Endothelial cell of umbilical vein (primary cell): ENCODE results near the gene DNAJC12. TPM values are rescaled to one million over a fixed set of nuclear protein-coding genes. Genes with fewer than 3 reads are reported as not detected.

Source experiments
- BruUV-seq: library from RNA; stranded (reverse); fragments of 400-500 nt; replicated peaks from 2 replicates; lab custom pipeline; 2021; lab: Mats Ljungman, UMichigan
- CTCF ChIA-PET: fragments of 300-600, 350-600 bp; sonication (Branson Sonifier 250); formaldehyde crosslinking; loops from one replicate; lab custom pipeline; 2021; ENCODE audit warnings: antibody characterized with exemption, inconsistent platforms; lab: Charles Lee
- POLR2A ChIA-PET: fragments of 300-600, 350-600 bp; sonication (Branson Sonifier 250); formaldehyde crosslinking; loops from one replicate; lab custom pipeline; 2021; ENCODE audit warnings: antibody characterized with exemption, inconsistent platforms; lab: Charles Lee
- DNase-seq: peaks from one replicate; pipeline ENCODE4 v3.0.0-alpha.2; 2011; ENCODE audit warnings: low read depth, low spot score
- FAIRE-seq: peaks from 2 replicates; lab custom pipeline; 2011; peaks lifted over from hg19 to GRCh38; lab: Jason Lieb, UNC
- H2AFZ ChIP-seq: 2 replicates; pipeline ENCODE4 v1.6.0; 2012; ENCODE audit warnings: low read depth, low read length, control low read depth, inconsistent platforms
- H3K27ac ChIP-seq: 2 replicates; pipeline ENCODE4 v1.5.1; 2011; ENCODE audit warnings: low read depth, mild to moderate bottlenecking, control low read depth, low read length, moderate library complexity; ENCODE audit not compliant: insufficient read depth
- H3K27me3 ChIP-seq, 2 experiments: 2 replicates each; pipeline versions ENCODE4 v1.6.0 to v1.6.1; 2011; ENCODE audit warnings: low read length in 2 of 2, mixed read lengths in 1 of 2; ENCODE audit not compliant: control insufficient read depth in 2 of 2, insufficient read depth in 2 of 2
- H3K36me3 ChIP-seq, 2 experiments: 2 replicates in 1 of 2; 3 replicates in 1 of 2; pipeline ENCODE4 v1.5.1; 2011; ENCODE audit warnings: low read length in 2 of 2, mild to moderate bottlenecking in 1 of 2, moderate library complexity in 1 of 2; ENCODE audit not compliant: control insufficient read depth in 2 of 2, insufficient read depth in 2 of 2; ENCODE audit errors: extremely low read depth in 1 of 2
- H3K4me1 ChIP-seq: 3 replicates; pipeline ENCODE4 v1.5.1; 2011; ENCODE audit warnings: mild to moderate bottlenecking, low read length; ENCODE audit not compliant: control insufficient read depth, insufficient read depth; ENCODE audit errors: extremely low read depth
- H3K4me2 ChIP-seq: 2 replicates; pipeline ENCODE4 v1.6.1; 2011; ENCODE audit warnings: low read length, control low read depth, mixed read lengths; ENCODE audit not compliant: insufficient read depth
- H3K4me3 ChIP-seq, 3 experiments: fragments of 200-600 bp in 1 of 3; sonication (generic), shearing (Covaris generic) in 1 of 3; replicated peaks in 1 of 3; 2 replicates each; pipeline ENCODE4 v1.5.1; 2011 to 2016; ENCODE audit warnings: control low read depth in 3 of 3, low read length in 3 of 3, mild to moderate bottlenecking in 2 of 3, inconsistent platforms in 1 of 3, low read depth in 1 of 3, moderate library complexity in 1 of 3; ENCODE audit not compliant: insufficient read depth in 1 of 3
- H3K79me2 ChIP-seq: 2 replicates; pipeline ENCODE4 v1.6.0; 2012; ENCODE audit warnings: low read length, inconsistent platforms; ENCODE audit not compliant: control insufficient read depth, insufficient read depth
- H3K9ac ChIP-seq: replicated peaks from 2 replicates; pipeline ENCODE3; 2011; ENCODE audit warnings: low read length, control low read depth; ENCODE audit not compliant: insufficient read depth; ENCODE audit errors: extremely low read depth
- H3K9me1 ChIP-seq: replicated peaks from 3 replicates; pipeline ENCODE4 v1.6.0; 2011; ENCODE audit warnings: mild to moderate bottlenecking, low read length; ENCODE audit not compliant: control insufficient read depth, insufficient read depth; ENCODE audit errors: extremely low read depth
- H3K9me3 ChIP-seq: replicated peaks from 2 replicates; pipeline ENCODE4 v1.5.1; 2012; ENCODE audit warnings: low read length, inconsistent platforms; ENCODE audit not compliant: control insufficient read depth, insufficient read depth
- H4K20me1 ChIP-seq: replicated peaks from 2 replicates; pipeline ENCODE3; 2011; ENCODE audit warnings: mild to moderate bottlenecking, low read length; ENCODE audit not compliant: control insufficient read depth, insufficient read depth; ENCODE audit errors: extremely low read depth
- EZH2 ChIP-seq: IDR thresholded peaks from 2 replicates; pipeline ENCODE4 v1.6.1; 2012; ENCODE audit warnings: borderline replicate concordance, low read depth, mild to moderate bottlenecking, moderate library complexity, low read length, inconsistent platforms; ENCODE audit not compliant: severe bottlenecking
- FOS ChIP-seq: IDR thresholded peaks from 2 replicates; pipeline ENCODE4 v1.6.1; 2011; ENCODE audit warnings: mild to moderate bottlenecking, low read length, moderate library complexity, borderline replicate concordance; ENCODE audit not compliant: insufficient read depth
- GATA2 ChIP-seq: IDR thresholded peaks from 2 replicates; pipeline ENCODE4 v1.7.0; 2011; ENCODE audit warnings: low read depth, mild to moderate bottlenecking, moderate library complexity, mixed read lengths, low read length; ENCODE audit not compliant: insufficient read length, insufficient read depth
- JUN ChIP-seq: IDR thresholded peaks from 2 replicates; pipeline ENCODE4 v1.6.1; 2011; ENCODE audit warnings: borderline replicate concordance, low read depth; ENCODE audit not compliant: insufficient read length, insufficient read depth
- MYC ChIP-seq: IDR thresholded peaks from one replicate; pipeline ENCODE4 v1.6.1; 2011; ENCODE audit warnings: mild to moderate bottlenecking, low read depth, low read length
- POLR2A ChIP-seq: IDR thresholded peaks from 2 replicates; pipeline ENCODE4 v1.6.1; 2012; ENCODE audit warnings: low read depth, mild to moderate bottlenecking, control low read depth, low read length
- POLR2AphosphoS5 ChIP-seq: IDR thresholded peaks from 2 replicates; pipeline ENCODE4 v1.6.1; 2012; ENCODE audit warnings: low read depth, mild to moderate bottlenecking, control low read depth, low read length, moderate library complexity; ENCODE audit not compliant: insufficient read depth
- dilution Hi-C: fragments of 300-500 bp; cut with MboI; formaldehyde crosslinking; loops from one replicate; pipeline ENCODE4 v1.15.0; 2019; ENCODE audit warnings: low sequenced_read_pairs; ENCODE audit not compliant: extremely low pct_ligation_motif_present
- intact Hi-C: fragments of 100-400 bp; cut with micrococcal nuclease; formaldehyde crosslinking; loops from one replicate; pipeline ENCODE4 v1.10.0; 2022
- polyA plus RNA-seq, 4 experiments: library from polyadenylated mRNA; depleted of rRNA in 3 of 4; stranded (reverse) in 3 of 4; unstranded in 1 of 4; fragments of >200 nt; gene quantifications; 2 replicates each; pipeline versions ENCODE4 v1.2.1 to v1.2.3, GENCODE V29; 2011 to 2012; ENCODE audit warnings: missing spikeins in 1 of 4
- total RNA-seq: library from RNA; stranded (reverse); gene quantifications from 2 replicates; pipeline ENCODE4 v1.2.3, GENCODE V29; 2021
- TF ChIP-seq, protein P1 (sequence below), 2 donors: IDR thresholded peaks; 1 replicate in 1 of 2; 2 replicates in 1 of 2; pipeline ENCODE4 v1.5.1; 2011; ENCODE audit warnings: low read length in 2 of 2, mild to moderate bottlenecking in 2 of 2, moderate library complexity in 2 of 2, control low read depth in 1 of 2, inconsistent platforms in 1 of 2, low read depth in 1 of 2; ENCODE audit not compliant: insufficient read depth in 1 of 2; ENCODE audit errors: extremely low read depth in 1 of 2
- TF ChIP-seq, protein P2 (sequence below): IDR thresholded peaks from 2 replicates; pipeline ENCODE4 v1.6.1; 2011; ENCODE audit not compliant: insufficient read depth, insufficient read length

Gene DNAJC12
- total and polyA plus RNA-seq, 2 donors (not counting 3 experiments of a cell fraction or from before 2014, with no cell fraction given): 0.54 to 1.0 TPM

DNA sequence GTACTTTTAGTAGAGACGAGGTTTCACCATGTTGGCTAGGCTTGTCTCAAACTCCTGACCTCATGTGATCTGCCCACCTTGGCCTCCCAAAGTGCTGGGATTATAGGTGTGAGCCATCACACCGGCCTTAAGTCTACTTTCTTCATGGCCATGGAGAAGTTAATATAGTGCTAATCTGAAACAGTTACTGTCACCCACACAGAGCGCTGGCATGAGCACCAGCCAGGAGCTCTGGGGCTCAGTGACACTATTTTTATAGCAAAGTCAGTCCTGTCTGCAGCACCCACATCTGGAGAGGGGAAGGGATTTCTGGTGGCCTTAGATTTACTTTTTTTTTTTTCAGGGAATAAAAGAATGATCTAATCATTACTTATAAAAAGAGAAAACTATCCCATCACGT lies 21.3 kb downstream of the DNAJC12 start:
- Histone ChIP-seq H3K4me1 (no peaks in the 10 kb centered on the region), H3K79me2 (no peaks in the 10 kb centered on the region), H3K9me3 (no peaks in the 10 kb centered on the region), H4K20me1 (no peaks in the 10 kb centered on the region), H3K27me3 (peaks cover 0 to 2% of the 10 kb centered on the region in 2 experiments), H2AFZ (no peak overlapping the region), H3K4me2 (no peak overlapping the region), H3K9me1 (no peaks in the 10 kb centered on the region), H3K27ac (no peak overlapping the region), H3K36me3 (no peaks in the 10 kb centered on the region), H3K9ac (no peak overlapping the region), H3K4me3 (no peak overlapping the region)
- intact Hi-C loops (no loop called here), dilution Hi-C loops (no loop called here)
- POLR2A ChIA-PET: no interaction called here
- no TSS peak for BruUV-seq
- FAIRE-seq: no peak
- no peak for DNase-seq
- TF ChIP-seq MYC (no peak), EZH2 (no peak), FOS (no peak), GATA2 (no peak), POLR2AphosphoS5 (no peak), POLR2A (no peak), JUN (no peak)
- TF ChIP-seq, protein P1, sequence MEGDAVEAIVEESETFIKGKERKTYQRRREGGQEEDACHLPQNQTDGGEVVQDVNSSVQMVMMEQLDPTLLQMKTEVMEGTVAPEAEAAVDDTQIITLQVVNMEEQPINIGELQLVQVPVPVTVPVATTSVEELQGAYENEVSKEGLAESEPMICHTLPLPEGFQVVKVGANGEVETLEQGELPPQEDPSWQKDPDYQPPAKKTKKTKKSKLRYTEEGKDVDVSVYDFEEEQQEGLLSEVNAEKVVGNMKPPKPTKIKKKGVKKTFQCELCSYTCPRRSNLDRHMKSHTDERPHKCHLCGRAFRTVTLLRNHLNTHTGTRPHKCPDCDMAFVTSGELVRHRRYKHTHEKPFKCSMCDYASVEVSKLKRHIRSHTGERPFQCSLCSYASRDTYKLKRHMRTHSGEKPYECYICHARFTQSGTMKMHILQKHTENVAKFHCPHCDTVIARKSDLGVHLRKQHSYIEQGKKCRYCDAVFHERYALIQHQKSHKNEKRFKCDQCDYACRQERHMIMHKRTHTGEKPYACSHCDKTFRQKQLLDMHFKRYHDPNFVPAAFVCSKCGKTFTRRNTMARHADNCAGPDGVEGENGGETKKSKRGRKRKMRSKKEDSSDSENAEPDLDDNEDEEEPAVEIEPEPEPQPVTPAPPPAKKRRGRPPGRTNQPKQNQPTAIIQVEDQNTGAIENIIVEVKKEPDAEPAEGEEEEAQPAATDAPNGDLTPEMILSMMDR (IDR thresholded peaks at IDR 0.05; ENCODE audit: extremely low read depth in 1 of 2, insufficient read depth in 1 of 2, low read depth in 1 of 2, low read length in 2 of 2): no peak
- TF ChIP-seq, protein P2, sequence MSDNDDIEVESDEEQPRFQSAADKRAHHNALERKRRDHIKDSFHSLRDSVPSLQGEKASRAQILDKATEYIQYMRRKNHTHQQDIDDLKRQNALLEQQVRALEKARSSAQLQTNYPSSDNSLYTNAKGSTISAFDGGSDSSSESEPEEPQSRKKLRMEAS: no peak
- CTCF ChIA-PET: interaction anchor here (1.6 kb wide), 1 partner anchor 28 kb away, joined by 5 read pairs; no protein-coding TSS in a partner anchor
